Activated gamma-delta T cell treated with Interleukin-2 at 50 U/mL for 16 hours (primary cell): ENCODE results near the gene SYVN1.
"Not testable (repeated sequence)": the region's sequence is repeated elsewhere in the genome, so short reads cannot be mapped to it uniquely, and the experiment has no call there.

Source experiments
- DNase-seq: peaks from one replicate; pipeline ENCODE4 v3.0.0-alpha.2; 2020

SYVN1 gene

GRCh38 chr11:65134240-65134951, at the start of gene SYVN1:
Gene SYVN1 (minus strand): TSS chr11:65134519. CDS start chr11:65133601, 918 bp downstream.
- peak; percentile 92 for DNase-seq

- DNase-seq = no peak
These were observed 49.0 kb upstream of the SYVN1 start for GRCh38 chr11:65183201-65183891.

DNA sequence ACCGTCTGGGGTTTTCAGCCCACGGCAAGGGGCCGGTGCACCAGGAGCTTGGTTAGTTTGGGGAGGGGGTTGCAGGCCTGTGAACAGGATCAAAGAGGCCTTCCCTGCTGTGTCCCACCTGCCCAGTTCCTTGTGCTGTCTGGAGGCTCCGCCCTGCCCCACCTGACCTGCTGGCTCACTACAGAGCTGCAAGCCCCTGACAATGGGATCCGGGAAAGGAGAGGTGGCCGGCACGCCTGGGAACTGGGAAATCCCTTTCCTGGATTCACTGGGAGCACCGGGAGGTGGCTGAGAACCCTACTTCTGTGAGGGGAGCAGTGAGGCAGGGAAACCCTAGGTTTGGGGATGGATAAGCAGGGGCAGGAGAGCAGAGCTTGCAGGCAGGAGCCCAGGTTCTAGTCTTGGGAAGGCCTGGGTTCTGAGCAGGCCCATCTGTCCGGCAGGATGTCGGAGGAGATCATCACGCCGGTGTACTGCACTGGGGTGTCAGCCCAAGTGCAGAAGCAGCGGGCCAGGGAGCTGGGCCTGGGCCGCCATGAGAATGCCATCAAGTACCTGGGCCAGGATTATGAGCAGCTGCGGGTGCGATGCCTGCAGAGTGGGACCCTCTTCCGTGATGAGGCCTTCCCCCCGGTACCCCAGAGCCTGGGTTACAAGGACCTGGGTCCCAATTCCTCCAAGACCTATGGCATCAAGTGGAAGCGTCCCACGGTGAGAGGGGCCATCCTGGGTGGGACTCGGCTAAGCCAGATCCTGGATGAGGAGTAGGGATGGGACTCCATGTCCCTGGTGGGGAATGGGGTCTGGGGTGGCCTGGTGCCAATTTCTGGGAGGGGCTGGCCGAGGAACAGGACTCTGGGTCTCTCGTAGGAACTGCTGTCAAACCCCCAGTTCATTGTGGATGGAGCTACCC, 48.2 kb upstream of the SYVN1 start:
- no peak for DNase-seq

- peak; percentile 60 for DNase-seq
These were observed 47.4 kb upstream of the SYVN1 start, which contains the start of gene CAPN1 for GRCh38 chr11:65181569-65182257. Gene CAPN1 (plus strand): TSS chr11:65181928. CDS start chr11:65182702, 774 bp downstream.

DNA sequence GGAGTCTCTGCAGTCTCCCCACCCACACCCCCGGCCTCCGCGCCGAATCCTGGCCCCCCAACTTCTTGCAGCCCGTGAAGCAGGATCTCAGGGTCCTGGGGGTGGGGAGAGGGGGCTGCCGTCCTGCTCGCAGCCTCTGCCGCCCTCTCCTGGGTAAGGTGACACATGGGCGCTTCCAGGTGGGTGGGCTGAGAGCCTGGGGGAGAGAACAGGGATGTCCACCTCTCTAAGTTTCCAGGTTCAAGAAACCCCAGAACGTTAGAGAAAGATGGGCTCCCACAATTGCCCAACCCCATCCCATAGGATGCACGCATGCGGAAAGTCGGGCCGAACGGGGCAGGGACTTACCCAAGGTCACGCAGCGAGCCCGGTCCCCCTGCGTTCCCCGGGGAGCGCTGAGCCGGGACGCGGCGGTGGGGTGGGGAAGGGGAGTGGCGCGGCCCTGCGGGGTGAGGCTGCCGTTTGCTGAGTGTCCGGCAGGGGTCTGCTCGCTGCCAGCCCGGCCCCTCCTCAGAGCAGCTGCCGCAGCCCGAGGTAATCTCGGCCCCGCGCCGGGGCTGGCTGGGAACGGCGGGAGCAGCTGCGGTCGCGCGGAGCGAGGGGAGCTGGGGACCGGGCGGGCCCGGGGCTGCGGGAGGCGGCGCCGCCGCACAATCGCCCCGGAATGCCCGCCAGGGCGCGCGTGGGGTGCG, 46.7 kb upstream of the SYVN1 start:
- DNase-seq = peak; percentile 48

GRCh38 chr11:65174571-65175010, 40.3 kb upstream of the SYVN1 start:
- not testable (repeated sequence) for DNase-seq

DNA sequence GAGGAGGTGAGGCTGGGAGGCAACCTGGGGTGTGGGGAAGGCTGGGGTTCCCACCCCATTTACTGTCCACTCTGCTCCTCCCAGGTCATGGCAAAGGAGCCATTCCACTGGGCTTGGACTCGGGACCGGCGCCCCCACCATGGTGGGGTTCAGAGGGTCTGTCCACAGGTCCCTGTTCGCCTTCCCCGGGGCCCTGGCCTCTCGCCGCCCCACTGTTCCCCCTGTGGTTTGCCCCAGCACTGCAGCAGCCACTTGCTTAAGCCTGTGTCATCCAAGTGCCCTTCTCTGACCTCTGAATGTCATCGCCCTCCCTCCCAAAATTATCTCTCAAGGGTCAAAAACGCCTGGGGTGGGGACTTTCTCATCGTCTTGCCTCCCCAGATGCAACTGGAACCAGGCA, 38.3 kb upstream of the SYVN1 start:
- no peak for DNase-seq

GRCh38 chr11:65170058-65170534, 35.8 kb upstream of the SYVN1 start, which contains the start of gene SPDYC:
Gene SPDYC (plus strand): TSS chr11:65170233. CDS start chr11:65171358, 1,125 bp downstream.
- no peak for DNase-seq

- DNase-seq = no peak
These were observed 34.9 kb upstream of the SYVN1 start for GRCh38 chr11:65169164-65169641.

DNA sequence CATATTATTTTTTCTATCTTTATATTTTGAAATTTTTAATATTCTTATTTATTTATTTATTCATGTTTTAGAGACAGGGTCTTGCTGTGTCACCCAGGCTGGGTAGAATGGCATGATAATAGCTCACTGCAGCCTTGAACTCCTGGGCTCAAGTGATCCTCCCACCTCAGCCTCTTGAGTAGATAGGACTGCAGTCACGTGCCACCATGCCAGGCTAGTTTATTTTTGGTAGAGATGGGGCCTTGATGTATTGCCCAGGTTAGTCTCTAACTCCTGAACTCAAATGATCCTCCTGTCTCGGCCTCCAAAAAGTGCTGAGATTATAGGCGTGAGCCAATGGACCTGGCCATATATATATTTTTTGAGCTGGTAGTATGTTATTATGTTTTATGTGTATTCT, 33.3 kb upstream of the SYVN1 start:
- DNase-seq = no peak

GRCh38 chr11:65166893-65167292, 32.6 kb upstream of the SYVN1 start:
- no peak for DNase-seq

DNA sequence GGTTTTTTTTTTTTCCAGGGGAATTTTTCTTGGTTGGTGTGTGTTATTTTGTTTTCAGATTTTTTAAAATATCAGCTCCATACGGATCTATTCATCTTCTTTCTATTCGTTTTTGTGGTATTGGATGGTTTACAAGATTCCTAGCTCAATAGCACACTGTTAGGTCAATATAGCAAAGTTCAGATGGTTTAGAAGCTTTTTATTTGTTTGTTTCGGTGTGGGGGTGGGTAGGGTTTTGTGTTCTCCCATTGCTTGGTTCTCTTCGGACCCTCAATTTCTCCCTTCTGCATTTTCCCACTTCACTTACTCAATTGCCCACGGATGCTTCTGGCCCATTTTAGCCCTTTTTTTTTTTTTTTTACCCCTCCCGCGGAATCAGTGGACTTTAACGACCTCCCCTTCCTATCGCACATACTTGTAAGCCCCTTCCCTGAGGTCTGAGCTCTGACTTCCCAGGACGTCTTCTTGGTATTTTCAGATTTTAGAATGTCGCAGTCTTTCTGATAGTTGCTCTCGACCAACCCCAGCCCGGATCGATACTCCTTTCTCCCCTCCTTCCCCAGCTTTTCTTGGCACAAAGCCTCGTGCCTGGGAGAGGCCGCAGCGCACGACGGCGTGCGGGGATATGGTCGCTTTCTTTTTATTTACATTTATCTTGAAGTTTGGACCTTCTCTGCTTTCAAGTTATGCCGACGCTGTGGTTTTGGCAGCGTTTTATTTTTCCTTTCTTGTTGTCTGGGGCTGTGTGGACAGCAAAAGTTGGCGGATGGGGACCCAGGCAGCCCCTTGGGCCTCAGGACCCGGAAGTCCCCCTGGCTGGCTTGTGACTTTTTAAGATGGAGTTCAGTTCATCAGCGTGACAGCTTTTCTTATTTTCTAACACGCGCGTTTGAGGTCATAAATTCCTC, 31.3 kb upstream of the SYVN1 start:
- no peak for DNase-seq

- no peak for DNase-seq
These were observed 29.4 kb upstream of the SYVN1 start for GRCh38 chr11:65163684-65164083.

DNA sequence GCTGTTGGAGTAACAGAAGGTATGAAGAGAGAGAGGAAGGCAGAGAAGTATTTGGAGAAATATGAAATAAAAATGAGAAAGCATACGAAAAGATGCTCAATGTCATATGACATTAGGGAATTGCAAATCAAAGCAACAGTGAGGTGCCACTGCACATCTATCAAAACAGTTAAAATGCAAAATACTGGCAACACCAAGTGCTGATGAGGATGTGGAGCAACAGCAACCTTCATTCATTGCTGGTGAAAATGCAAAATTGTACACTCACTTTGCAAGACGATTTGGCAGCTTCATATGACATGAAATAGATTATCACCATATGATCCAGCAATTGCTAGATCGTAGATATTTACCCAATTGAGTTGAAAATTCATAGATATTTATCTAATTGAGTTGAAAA, 26.3 kb upstream of the SYVN1 start:
- DNase-seq = no peak

DNA sequence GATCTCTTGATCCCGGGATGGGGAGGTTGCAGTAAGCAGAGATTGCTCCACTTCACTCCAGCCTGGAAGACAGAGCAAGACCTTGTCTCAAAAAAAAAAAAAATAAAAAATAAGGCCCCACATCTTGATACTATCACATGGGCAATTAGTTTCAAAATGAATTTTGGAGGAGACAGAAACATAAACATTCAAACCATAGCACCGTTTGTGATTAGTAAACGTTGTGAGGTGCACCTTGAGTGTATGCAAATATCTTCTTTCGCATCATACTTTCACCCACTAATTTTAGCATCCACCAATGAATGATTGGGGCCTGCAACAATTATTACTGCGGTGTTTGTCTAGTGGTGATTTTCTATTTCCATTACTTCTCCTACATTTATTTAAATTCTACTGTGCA, 24.7 kb upstream of the SYVN1 start:
- no peak for DNase-seq

DNA sequence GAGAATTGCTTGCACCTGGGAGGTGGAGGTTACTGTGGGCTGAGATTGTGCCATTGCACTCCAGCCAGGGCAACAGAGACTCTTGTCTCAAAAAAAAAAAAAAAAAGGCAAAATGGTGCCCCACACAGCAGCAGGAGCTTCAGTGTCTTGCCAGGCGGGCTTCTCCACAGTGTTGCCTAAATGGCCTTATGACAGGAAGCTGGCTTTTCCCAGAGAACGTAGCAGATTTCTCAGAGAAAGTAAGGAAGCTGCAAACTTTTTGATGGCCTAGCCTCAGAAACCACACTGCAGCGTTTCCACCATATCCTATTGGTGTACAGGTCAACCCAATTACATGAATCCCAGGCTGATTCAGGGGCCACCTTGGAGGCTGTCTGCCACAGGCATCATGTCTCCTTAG, 23.0 kb upstream of the SYVN1 start:
- DNase-seq = no peak

DNA sequence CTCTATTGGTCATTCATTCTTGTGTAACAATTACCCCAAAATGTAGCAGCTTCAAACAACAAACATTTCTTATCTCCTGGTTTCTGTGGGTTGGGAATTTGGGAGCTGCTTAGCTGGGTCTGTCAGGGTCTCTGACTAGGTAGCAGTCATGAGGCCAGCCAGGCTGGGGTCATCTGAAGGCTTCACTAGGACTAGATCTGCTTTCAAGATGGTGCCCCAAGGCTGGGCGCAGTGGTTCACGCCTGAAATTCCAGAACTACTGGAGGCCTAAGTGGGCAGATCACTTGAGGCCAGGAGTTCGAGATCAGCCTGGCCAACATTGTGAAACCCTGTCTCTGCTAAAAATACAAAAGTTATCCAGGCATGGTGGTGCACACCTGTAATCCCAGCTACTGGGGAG, 22.6 kb upstream of the SYVN1 start:
- no peak for DNase-seq

DNA sequence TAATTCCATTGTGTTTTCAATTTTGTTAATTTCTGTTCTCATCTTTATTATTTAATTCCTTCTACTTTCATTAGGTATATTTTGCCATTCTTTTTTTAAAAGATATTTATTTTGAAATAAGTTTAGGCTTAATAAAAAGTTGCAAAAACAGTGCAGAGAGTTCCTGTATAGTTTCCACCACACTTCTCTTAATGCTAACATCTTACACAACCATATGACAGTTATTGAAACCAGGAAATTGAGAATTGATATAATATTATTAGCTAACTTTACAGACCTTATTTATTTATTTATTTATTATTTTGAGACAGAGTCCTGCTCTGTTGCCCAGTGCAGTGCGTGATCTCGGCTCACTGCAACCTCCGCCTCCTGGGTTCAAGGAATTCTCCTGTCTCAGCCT, 21.9 kb upstream of the SYVN1 start:
- no peak for DNase-seq

DNA sequence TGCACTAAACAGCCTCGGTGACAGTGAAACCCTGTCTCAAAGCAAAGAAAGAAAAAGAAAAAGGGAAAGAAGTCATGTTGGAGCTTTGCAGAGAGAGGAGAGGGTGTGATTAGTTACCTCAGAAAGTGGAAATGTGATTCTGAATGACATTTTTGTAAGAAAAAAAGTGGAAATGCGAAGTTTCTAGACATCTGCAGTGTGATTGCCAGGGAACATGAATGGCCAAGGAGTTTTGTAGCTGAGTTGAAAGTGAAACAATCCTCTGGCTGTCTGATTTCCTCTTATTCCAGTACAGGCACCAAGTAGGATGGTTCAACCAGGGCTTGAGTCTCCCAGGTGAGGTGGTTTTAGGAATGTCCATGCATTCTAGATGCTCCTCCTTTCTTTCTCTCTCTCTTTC, 17.8 kb upstream of the SYVN1 start:
- no peak for DNase-seq

GRCh38 chr11:65151331-65151899, 17.1 kb upstream of the SYVN1 start:
- DNase-seq = no peak
